Omental fat pad (tissue), 4 donors: ENCODE measurements around the gene PHF20. TPM values are rescaled to one million over a fixed set of nuclear protein-coding genes. Genes with fewer than 3 reads are reported as not detected.
A peak's percentile ranks its signal among the peaks of the same experiment; 100 is the strongest.

Experiments
- ATAC-seq: fragments of 150-250 bp; one replicate; pipeline ENCODE4 v1.9.1; 2016; ENCODE audit warnings: mild to moderate bottlenecking, moderate library complexity; ENCODE audit not compliant: low FRiP score
- DNase-seq: peaks from one replicate; pipeline ENCODE4 v3.0.0-alpha.2; 2019; ENCODE audit warnings: low spot score
- total RNA-seq, 4 donors: library from RNA; depleted of rRNA; stranded (reverse); fragments of >200 nt; gene quantifications; one replicate each; pipeline ENCODE4 v1.1.0, GENCODE V29; 2016
- TF ChIP-seq, protein P1 (sequence below), 3 donors: fragments of 450-650 bp; IDR thresholded peaks; one replicate each; pipeline ENCODE4 v1.5.1; 2016 to 2017; ENCODE audit warnings: antibody characterized with exemption in 3 of 3, mild to moderate bottlenecking in 3 of 3, moderate library complexity in 2 of 3

PHF20 gene
- total RNA-seq, 4 donors from 2014 or later: 51.0 to 71.7 (median 54.8) TPM

- DNase-seq (no peak), ATAC-seq (no peak)
Measured at GRCh38 chr20:35820715-35821114, 48.9 kb downstream of the PHF20 start.

DNA sequence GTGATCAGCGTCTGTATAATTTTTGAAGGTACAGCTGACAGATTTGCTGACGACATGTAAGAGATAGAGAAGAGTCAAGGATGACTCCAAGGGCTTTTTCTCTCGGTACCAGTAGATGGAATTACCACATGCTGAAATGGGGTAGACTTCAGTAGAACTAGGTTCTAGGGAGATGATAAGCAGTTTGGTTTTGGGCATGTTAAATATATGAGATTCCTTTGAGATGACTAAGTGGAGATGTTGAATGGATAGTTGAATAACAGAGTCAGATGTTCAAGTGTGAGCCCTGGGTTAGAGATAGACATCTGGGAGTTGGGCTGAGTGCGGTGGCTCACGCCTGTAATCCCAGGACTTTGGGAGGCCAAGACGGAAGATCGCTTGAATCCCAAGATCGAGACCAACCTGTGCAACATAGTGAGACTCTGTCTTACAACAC lies 50.0 kb downstream of the PHF20 start:
- DNase-seq: no peak
- ATAC-seq: peak; percentile 71
- TF ChIP-seq, protein P1, sequence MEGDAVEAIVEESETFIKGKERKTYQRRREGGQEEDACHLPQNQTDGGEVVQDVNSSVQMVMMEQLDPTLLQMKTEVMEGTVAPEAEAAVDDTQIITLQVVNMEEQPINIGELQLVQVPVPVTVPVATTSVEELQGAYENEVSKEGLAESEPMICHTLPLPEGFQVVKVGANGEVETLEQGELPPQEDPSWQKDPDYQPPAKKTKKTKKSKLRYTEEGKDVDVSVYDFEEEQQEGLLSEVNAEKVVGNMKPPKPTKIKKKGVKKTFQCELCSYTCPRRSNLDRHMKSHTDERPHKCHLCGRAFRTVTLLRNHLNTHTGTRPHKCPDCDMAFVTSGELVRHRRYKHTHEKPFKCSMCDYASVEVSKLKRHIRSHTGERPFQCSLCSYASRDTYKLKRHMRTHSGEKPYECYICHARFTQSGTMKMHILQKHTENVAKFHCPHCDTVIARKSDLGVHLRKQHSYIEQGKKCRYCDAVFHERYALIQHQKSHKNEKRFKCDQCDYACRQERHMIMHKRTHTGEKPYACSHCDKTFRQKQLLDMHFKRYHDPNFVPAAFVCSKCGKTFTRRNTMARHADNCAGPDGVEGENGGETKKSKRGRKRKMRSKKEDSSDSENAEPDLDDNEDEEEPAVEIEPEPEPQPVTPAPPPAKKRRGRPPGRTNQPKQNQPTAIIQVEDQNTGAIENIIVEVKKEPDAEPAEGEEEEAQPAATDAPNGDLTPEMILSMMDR (IDR thresholded peaks at IDR 0.05): no peak

More at GRCh38 chr20:35820715-35821114, 48.9 kb downstream of the PHF20 start:
- TF ChIP-seq, protein P1 (IDR thresholded peaks at IDR 0.05): no peak

DNA sequence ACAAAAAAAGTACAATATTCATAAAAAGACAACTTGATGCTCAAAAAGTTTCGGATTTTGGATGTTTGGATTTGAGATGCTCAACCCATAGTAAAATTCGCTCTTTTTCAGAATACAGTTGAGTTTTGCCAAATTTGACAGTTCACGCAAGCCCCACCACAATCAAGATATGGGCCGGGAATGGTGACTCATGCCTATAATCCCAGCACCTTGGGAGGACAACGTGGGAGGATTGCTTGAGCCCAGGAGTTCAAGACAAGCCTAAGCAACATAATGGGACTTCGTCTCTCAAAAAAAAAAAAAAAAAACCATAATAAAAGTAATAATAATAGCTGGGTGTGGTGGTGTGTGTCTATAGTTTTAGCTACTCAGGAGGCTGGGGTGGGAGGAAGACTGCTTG lies 51.3 kb downstream of the PHF20 start:
- DNase-seq (no peak), ATAC-seq (no peak)
- TF ChIP-seq, protein P1 (IDR thresholded peaks at IDR 0.05): no peak

- TF ChIP-seq, protein P1 (IDR thresholded peaks at IDR 0.05): no peak
- ATAC-seq: no peak
- DNase-seq: no peak
Measured at GRCh38 chr20:35823937-35824336, 52.1 kb downstream of the PHF20 start.

DNA sequence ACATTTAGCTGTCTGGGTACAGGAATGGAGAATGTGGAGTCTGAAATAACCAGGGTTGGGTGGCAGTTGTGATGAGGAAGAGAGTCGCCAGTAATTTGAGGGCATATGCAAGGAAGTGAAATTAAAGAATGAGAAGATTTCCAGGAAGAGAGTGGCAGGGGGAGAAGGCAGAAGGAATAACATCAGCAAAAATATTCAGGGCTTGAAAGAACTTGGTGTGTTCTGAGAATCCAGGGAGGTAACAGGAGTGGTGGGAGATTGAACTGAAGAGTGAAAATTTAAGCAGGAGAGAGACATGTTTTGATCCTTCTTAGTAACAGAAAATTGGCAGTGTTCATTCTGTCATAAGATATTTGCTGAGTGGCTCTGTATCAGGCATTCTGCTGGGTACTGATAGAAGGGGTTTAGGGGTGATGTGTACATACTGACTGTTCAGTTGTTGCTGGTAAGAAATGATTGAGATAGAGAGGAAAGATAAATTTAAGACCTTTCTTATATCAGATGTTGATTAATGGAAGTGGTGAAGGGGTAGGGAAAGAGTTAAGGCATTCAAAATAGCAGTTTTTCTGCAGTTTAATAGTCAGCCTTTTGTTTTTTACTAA lies 54.7 kb downstream of the PHF20 start:
- DNase-seq (no peak), ATAC-seq (no peak)
- TF ChIP-seq, protein P1 (IDR thresholded peaks at IDR 0.05): no peak

- DNase-seq (no peak), ATAC-seq (no peak)
- TF ChIP-seq, protein P1 (IDR thresholded peaks at IDR 0.05): no peak
Measured at GRCh38 chr20:35828434-35828833, 56.6 kb downstream of the PHF20 start.

- DNase-seq (no peak), ATAC-seq (no peak)
- TF ChIP-seq, protein P1 (IDR thresholded peaks at IDR 0.05): no peak
Measured at GRCh38 chr20:35828916-35829315, 57.1 kb downstream of the PHF20 start.
